ENCODE data around the gene SOX5. TPM values are rescaled to one million over a fixed set of nuclear protein-coding genes. Genes with fewer than 3 reads are reported as not detected.
"Not testable (repeated sequence)": the region's sequence is repeated elsewhere in the genome, so short reads cannot be mapped to it uniquely, and the experiment has no call there.

SOX5 gene
- total and polyA plus RNA-seq, 2 donors (not counting 1 experiment from before 2014, with no cell fraction given), result 3.9 to 17.2 TPM

GRCh38 chr12:23510484-23510883 is 439.0 kb downstream of the SOX5 start:
- Mint-ChIP-seq H3K9me3 (ENCODE audit: insufficient read depth) (no peaks in the 10 kb centered on the region), H3K4me3 (no peak overlapping the region), H3K27me3 (no peaks in the 10 kb centered on the region), H3K4me1 (no peaks in the 10 kb centered on the region), H3K27ac (no peak overlapping the region)
- no peak overlapping the region for H3K4me2 ChIP-seq (replicated peaks; ENCODE audit: low read depth, low read length, poor library complexity, severe bottlenecking)
- TF ChIP-seq CTCF (IDR thresholded peaks at IDR 0.05), result no peak
- TF ChIP-seq EZH2 (IDR thresholded peaks at IDR 0.05; ENCODE audit: borderline replicate concordance, insufficient read depth, low read depth, low read length, poor library complexity, severe bottlenecking), result no peak
- 90% methylated on average over 6 of the region's 8 CpGs for WGBS (ENCODE audit: insufficient coverage)
- CTCF ChIA-PET, result no interaction called here
- no peak overlapping the region for H3K27ac ChIP-seq (ENCODE audit: low read length in 2 of 2)
- no peaks in the 10 kb centered on the region for H3K36me3 ChIP-seq (replicated peaks in 1 of 2; ENCODE audit: control extremely low read depth in 1 of 2, control insufficient read depth in 1 of 2, extremely low read depth in 1 of 2, insufficient read depth in 2 of 2, low read length in 1 of 2)
- no peak overlapping the region for H3K9ac ChIP-seq (ENCODE audit: low read length)
- POLR2A ChIA-PET, result no interaction called here
- H3K79me2 ChIP-seq (ENCODE audit: control insufficient read depth, insufficient read depth, low read length), result no peaks in the 10 kb centered on the region
- DNase-seq, result no peak
- no peak overlapping the region for H2AFZ ChIP-seq (ENCODE audit: insufficient read depth, low read depth, low read length, poor library complexity, severe bottlenecking)
- intact Hi-C loops (cut with micrococcal nuclease), result no loop called here
- H3K4me3 ChIP-seq (ENCODE audit: control extremely low read depth in 1 of 5, extremely low read depth in 1 of 5, insufficient read depth in 1 of 5, low read depth in 2 of 5, low read length in 4 of 5), result no peak overlapping the region
- H4K20me1 ChIP-seq (ENCODE audit: control insufficient read depth, insufficient read depth, low read length, poor library complexity, severe bottlenecking), result no peaks in the 10 kb centered on the region
- ATAC-seq (ENCODE audit: low read depth), result no peak
- H3K4me1 ChIP-seq (ENCODE audit: control insufficient read depth in 2 of 2, insufficient read depth in 2 of 2, low read length in 2 of 2), result no peaks in the 10 kb centered on the region
- H3K27me3 ChIP-seq (replicated peaks in 1 of 4; ENCODE audit: control extremely low read depth in 1 of 4, control insufficient read depth in 3 of 4, insufficient read depth in 4 of 4, low read length in 3 of 4), result no peaks in the 10 kb centered on the region
- H3K9me3 ChIP-seq (ENCODE audit: control extremely low read depth in 1 of 3, control insufficient read depth in 2 of 3, insufficient read depth in 1 of 3, low read length in 2 of 3), result no peaks in the 10 kb centered on the region

GRCh38 chr12:23509832-23510231 is 439.6 kb downstream of the SOX5 start:
- WGBS (ENCODE audit: insufficient coverage), result 84% methylated on average over 8 of the region's 8 CpGs
- H3K4me1 Mint-ChIP-seq; POLR2A ChIA-PET; H3K4me1 ChIP-seq (ENCODE audit: control insufficient read depth in 2 of 2, insufficient read depth in 2 of 2, low read length in 2 of 2); DNase-seq; H4K20me1 ChIP-seq (ENCODE audit: control insufficient read depth, insufficient read depth, low read length, poor library complexity, severe bottlenecking); H2AFZ ChIP-seq (ENCODE audit: insufficient read depth, low read depth, low read length, poor library complexity, severe bottlenecking); H3K9me3 Mint-ChIP-seq (ENCODE audit: insufficient read depth); H3K9ac ChIP-seq (ENCODE audit: low read length); H3K27me3 ChIP-seq (replicated peaks in 1 of 4; ENCODE audit: control extremely low read depth in 1 of 4, control insufficient read depth in 3 of 4, insufficient read depth in 4 of 4, low read length in 3 of 4); H3K4me2 ChIP-seq (replicated peaks; ENCODE audit: low read depth, low read length, poor library complexity, severe bottlenecking); H3K79me2 ChIP-seq (ENCODE audit: control insufficient read depth, insufficient read depth, low read length); H3K27ac ChIP-seq (ENCODE audit: low read length in 2 of 2); H3K27me3 Mint-ChIP-seq; H3K4me3 ChIP-seq (ENCODE audit: control extremely low read depth in 1 of 5, extremely low read depth in 1 of 5, insufficient read depth in 1 of 5, low read depth in 2 of 5, low read length in 4 of 5); intact Hi-C loops (cut with micrococcal nuclease); H3K27ac Mint-ChIP-seq; ATAC-seq (ENCODE audit: low read depth); H3K4me3 Mint-ChIP-seq; H3K9me3 ChIP-seq (ENCODE audit: control extremely low read depth in 1 of 3, control insufficient read depth in 2 of 3, insufficient read depth in 1 of 3, low read length in 2 of 3); CTCF ChIA-PET; H3K36me3 ChIP-seq (replicated peaks in 1 of 2; ENCODE audit: control extremely low read depth in 1 of 2, control insufficient read depth in 1 of 2, extremely low read depth in 1 of 2, insufficient read depth in 2 of 2, low read length in 1 of 2): not testable (repeated sequence)

DNA sequence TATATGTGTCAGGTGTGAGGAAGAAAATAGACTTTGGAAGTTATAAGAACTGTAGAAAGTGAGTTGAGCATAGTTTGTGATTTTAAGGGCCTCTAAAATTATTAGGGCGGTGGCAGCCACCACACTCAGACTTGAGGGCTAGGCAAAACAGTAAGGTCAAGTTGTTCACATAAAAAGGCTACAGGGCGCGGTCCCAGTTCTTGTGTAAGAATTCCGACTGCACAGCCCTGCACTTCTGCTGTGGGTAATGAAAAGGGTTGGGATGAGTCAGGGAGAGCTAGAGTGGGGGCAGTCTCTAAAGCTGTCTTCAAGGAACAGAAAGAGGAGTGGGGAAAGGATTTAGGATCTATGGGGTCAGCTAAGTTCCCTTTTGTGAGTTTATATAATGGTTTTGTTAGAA is 441.7 kb downstream of the SOX5 start:
- H3K27ac Mint-ChIP-seq; CTCF ChIA-PET; ATAC-seq (ENCODE audit: low read depth); H3K4me1 Mint-ChIP-seq; H3K9me3 ChIP-seq (ENCODE audit: control extremely low read depth in 1 of 3, control insufficient read depth in 2 of 3, insufficient read depth in 1 of 3, low read length in 2 of 3); H4K20me1 ChIP-seq (ENCODE audit: control insufficient read depth, insufficient read depth, low read length, poor library complexity, severe bottlenecking); H3K27ac ChIP-seq (ENCODE audit: low read length in 2 of 2); H3K4me3 Mint-ChIP-seq; H3K79me2 ChIP-seq (ENCODE audit: control insufficient read depth, insufficient read depth, low read length); H3K27me3 Mint-ChIP-seq; H3K9ac ChIP-seq (ENCODE audit: low read length); H3K36me3 ChIP-seq (replicated peaks in 1 of 2; ENCODE audit: control extremely low read depth in 1 of 2, control insufficient read depth in 1 of 2, extremely low read depth in 1 of 2, insufficient read depth in 2 of 2, low read length in 1 of 2); H3K4me1 ChIP-seq (ENCODE audit: control insufficient read depth in 2 of 2, insufficient read depth in 2 of 2, low read length in 2 of 2); H3K9me3 Mint-ChIP-seq (ENCODE audit: insufficient read depth); H2AFZ ChIP-seq (ENCODE audit: insufficient read depth, low read depth, low read length, poor library complexity, severe bottlenecking); intact Hi-C loops (cut with micrococcal nuclease); H3K4me3 ChIP-seq (ENCODE audit: control extremely low read depth in 1 of 5, extremely low read depth in 1 of 5, insufficient read depth in 1 of 5, low read depth in 2 of 5, low read length in 4 of 5); POLR2A ChIA-PET; H3K27me3 ChIP-seq (replicated peaks in 1 of 4; ENCODE audit: control extremely low read depth in 1 of 4, control insufficient read depth in 3 of 4, insufficient read depth in 4 of 4, low read length in 3 of 4); H3K4me2 ChIP-seq (replicated peaks; ENCODE audit: low read depth, low read length, poor library complexity, severe bottlenecking); DNase-seq: not testable (repeated sequence)
- 97% methylated on average over 4 of the region's 4 CpGs for WGBS (ENCODE audit: insufficient coverage)

Data from B cell (primary cell).